Heart left ventricle (tissue), 13 donors: Measurements from ENCODE around the gene BATF3.

ENCODE experiments used
- POLR2A ChIP-seq, 2 donors: fragments of 450-650 bp; IDR thresholded peaks; one replicate each; pipeline ENCODE4 v1.6.1; 2017; ENCODE audit warnings: antibody characterized with exemption in 2 of 2, mild to moderate bottlenecking in 2 of 2, moderate library complexity in 2 of 2
- TF ChIP-seq, protein P1 (sequence below), 12 donors: fragments of 200-600 bp; sonication (generic) in 4 of 12; IDR thresholded peaks; one replicate each; pipeline versions ENCODE4 v1.5.0 to v1.8.0; 2018 to 2022; ENCODE audit warnings: antibody characterized with exemption in 12 of 12, mild to moderate bottlenecking in 5 of 12
- donor health status: ischemic (EF 13 %, LVEDD 7.1; RV severe dilation, severe dysfunction).
- donor health status: DM: no; HTN: yes; CAD: no.
- donor health status: DM: no; HTN: no; CAD: no.
- donor health status: ischemic (EF 25% LVEDD 6.9; RV normal size, moderate dysfunction).
- donor health status: ischemic (EF 25% LVEDD 5.7; RV mildly dilated, moderate dysfunction).
- donor health status: ischemic (EF 35%, LVEDD 5.7; RV mildly dilated, moderate dysfunction).
- donor health status: nonischemic (EF 11% LVEDD 7.7; RV severe dilation, severe dysfunction).
- donor health status: DM: yes; HTN: yes; CAD: no.
- donor health status: PGD.
- donor health status: ischemic (EF 29% LVEDD 5.4; RV normal size, mild dysfunction).
- donor health status: nonischemic (EF 23%, LVEDD 6.1; RV moderate dilation, normal function).

DNA sequence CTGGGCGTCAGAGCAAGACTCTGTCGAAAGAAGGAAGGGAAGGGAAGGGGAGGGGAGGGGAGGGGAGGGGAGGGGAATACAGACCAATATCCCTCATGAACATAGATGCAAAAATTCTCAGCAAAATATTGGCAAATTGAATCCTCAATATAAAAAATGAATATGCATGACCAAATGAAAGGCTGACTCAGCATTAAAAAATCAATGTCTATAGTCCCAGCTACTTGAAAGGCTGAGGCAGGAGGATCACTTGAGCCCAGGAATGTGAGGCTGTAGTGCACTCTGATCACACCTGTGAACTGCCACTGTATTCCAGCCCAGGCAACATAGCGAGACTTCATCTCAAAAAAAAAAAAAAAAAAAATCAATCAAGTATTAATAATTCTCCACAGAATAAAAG is 24.0 kb downstream of the BATF3 start:
- TF ChIP-seq, protein P1, sequence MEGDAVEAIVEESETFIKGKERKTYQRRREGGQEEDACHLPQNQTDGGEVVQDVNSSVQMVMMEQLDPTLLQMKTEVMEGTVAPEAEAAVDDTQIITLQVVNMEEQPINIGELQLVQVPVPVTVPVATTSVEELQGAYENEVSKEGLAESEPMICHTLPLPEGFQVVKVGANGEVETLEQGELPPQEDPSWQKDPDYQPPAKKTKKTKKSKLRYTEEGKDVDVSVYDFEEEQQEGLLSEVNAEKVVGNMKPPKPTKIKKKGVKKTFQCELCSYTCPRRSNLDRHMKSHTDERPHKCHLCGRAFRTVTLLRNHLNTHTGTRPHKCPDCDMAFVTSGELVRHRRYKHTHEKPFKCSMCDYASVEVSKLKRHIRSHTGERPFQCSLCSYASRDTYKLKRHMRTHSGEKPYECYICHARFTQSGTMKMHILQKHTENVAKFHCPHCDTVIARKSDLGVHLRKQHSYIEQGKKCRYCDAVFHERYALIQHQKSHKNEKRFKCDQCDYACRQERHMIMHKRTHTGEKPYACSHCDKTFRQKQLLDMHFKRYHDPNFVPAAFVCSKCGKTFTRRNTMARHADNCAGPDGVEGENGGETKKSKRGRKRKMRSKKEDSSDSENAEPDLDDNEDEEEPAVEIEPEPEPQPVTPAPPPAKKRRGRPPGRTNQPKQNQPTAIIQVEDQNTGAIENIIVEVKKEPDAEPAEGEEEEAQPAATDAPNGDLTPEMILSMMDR (IDR thresholded peaks at IDR 0.05), result no peak
- no peak for TF ChIP-seq POLR2A (IDR thresholded peaks at IDR 0.05)
